Gastroesophageal sphincter (tissue), 4 donors: Measurements from ENCODE around the gene ASAP2. TPM values are rescaled to one million over a fixed set of nuclear protein-coding genes. Genes with fewer than 3 reads are reported as not detected.

ENCODE experiments used
- ATAC-seq: fragments of 150-250 bp; one replicate; pipeline ENCODE4 v1.9.1; 2016; ENCODE audit warnings: mild to moderate bottlenecking, moderate library complexity
- H3K27ac ChIP-seq, 4 donors: fragments of 200-600 bp; sonication (generic) in 3 of 4; 1 replicate in 3 of 4; 2 replicates in 1 of 4; pipeline ENCODE4 v1.5.1; 2016 to 2019
- H3K27me3 ChIP-seq: fragments of 200-600 bp; sonication (generic); one replicate; pipeline ENCODE4 v1.5.1; 2019
- H3K36me3 ChIP-seq, 2 donors: fragments of 200-600 bp; sonication (generic); one replicate each; pipeline ENCODE4 v1.5.1; 2019; ENCODE audit warnings: control low read depth in 1 of 2
- H3K4me1 ChIP-seq, 3 donors: fragments of 200-600 bp; sonication (generic); 1 replicate in 2 of 3; 2 replicates in 1 of 3; pipeline ENCODE4 v1.5.1; 2016 to 2019; ENCODE audit warnings: control low read depth in 2 of 3
- H3K4me3 ChIP-seq, 2 donors: fragments of 200-600 bp; sonication (generic); one replicate each; pipeline ENCODE4 v1.5.1; 2019; ENCODE audit warnings: mild to moderate bottlenecking in 1 of 2, moderate library complexity in 1 of 2
- H3K9me3 ChIP-seq, 3 donors: fragments of 200-600 bp; sonication (generic); one replicate each; pipeline ENCODE4 v1.5.1; 2017 to 2019; ENCODE audit warnings: control low read depth in 2 of 3
- CTCF ChIP-seq, 4 experiments: fragments of 200-600 bp in 2 of 4; fragments of 450-650 bp in 2 of 4; sonication (generic) in 1 of 4; IDR thresholded peaks; one replicate each; pipeline ENCODE4 v1.5.1; 2017 to 2019; ENCODE audit warnings: antibody characterized with exemption in 4 of 4, mild to moderate bottlenecking in 2 of 4, moderate library complexity in 2 of 4
- EP300 ChIP-seq: sonication (generic); formaldehyde crosslinking; IDR thresholded peaks from one replicate; pipeline ENCODE4 v1.6.1; 2017; ENCODE audit warnings: antibody characterized with exemption, mild to moderate bottlenecking
- POLR2A ChIP-seq, 2 donors: fragments of 450-650 bp; IDR thresholded peaks; one replicate each; pipeline ENCODE4 v1.6.1; 2017; ENCODE audit warnings: antibody characterized with exemption in 2 of 2, mild to moderate bottlenecking in 2 of 2, moderate library complexity in 1 of 2
- POLR2AphosphoS5 ChIP-seq: sonication (generic); formaldehyde crosslinking; IDR thresholded peaks from one replicate; pipeline ENCODE4 v1.6.1; 2017; ENCODE audit warnings: antibody characterized with exemption
- WGBS, 2 donors: methylation state at CpG; one replicate each; pipeline ENCODE4 v1.1.5; 2018; ENCODE audit warnings: low coverage in 1 of 2; 5-methylcytosine and 5-hydroxymethylcytosine counted together
- total RNA-seq, 4 donors: library from RNA; depleted of rRNA; stranded (reverse); fragments of >200 nt; gene quantifications; one replicate each; pipeline ENCODE4 v1.1.0, GENCODE V29; 2016

Gene ASAP2
- total RNA-seq, 4 donors from 2014 or later, result 18.3 to 31.4 (median 26.2) TPM

GRCh38 chr2:9276901-9277451, 70.4 kb downstream of the ASAP2 start:
- Histone ChIP-seq H3K36me3 (peaks cover 0 to 23% of the 10 kb centered on the region in 2 donors), H3K9me3 (no peaks in the 10 kb centered on the region), H3K27ac (no peak overlapping the region), H3K27me3 (no peaks in the 10 kb centered on the region), H3K4me1 (peaks cover 0 to 27% (median 5%) of the 10 kb centered on the region in 3 donors), H3K4me3 (no peak overlapping the region)
- 50% methylated on average over 9 of the region's 9 CpGs; no CpG with 5 or more reads in 1 of the 2 donors for WGBS, 2 donors
- no peak for ATAC-seq
- TF ChIP-seq CTCF (IDR thresholded peaks at IDR 0.05) (no peak), EP300 (no peak), POLR2A (IDR thresholded peaks at IDR 0.05) (no peak), POLR2AphosphoS5 (no peak)

- no peak for TF ChIP-seq EP300
- no peak for TF ChIP-seq POLR2AphosphoS5
- TF ChIP-seq CTCF (IDR thresholded peaks at IDR 0.05), result no peak
- no peak for TF ChIP-seq POLR2A (IDR thresholded peaks at IDR 0.05)
- Histone ChIP-seq H3K27me3 (no peaks in the 10 kb centered on the region), H3K27ac (no peak overlapping the region), H3K4me1 (peaks cover 0 to 39% (median 5%) of the 10 kb centered on the region in 3 donors), H3K9me3 (no peaks in the 10 kb centered on the region), H3K4me3 (no peak overlapping the region), H3K36me3 (peaks cover 0 to 23% of the 10 kb centered on the region in 2 donors)
- no peak for ATAC-seq
- WGBS, 2 donors, result 83 to 89% methylated on average over 3 to 6 of the region's 7 CpGs
Observed at GRCh38 chr2:9278439-9278838, 71.8 kb downstream of the ASAP2 start.

DNA sequence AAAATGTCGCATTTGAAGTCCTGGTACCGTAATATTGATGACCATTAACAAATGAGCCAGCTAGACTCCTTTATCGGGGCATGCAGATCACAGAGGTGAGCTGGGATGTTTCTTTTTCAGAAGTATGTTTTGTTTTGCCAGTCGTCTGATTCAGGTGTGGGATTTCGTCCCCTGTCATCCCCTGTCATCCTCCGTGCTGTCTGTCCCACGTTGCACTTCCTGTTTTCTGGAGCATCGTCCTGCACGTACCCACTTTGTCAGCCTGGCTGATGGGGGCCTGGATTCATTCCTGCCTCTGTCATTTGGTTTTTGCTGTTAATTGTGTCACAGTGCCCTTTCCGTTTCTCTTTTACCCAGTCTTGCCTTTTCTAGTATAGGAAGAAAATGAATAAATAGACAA, 72.8 kb downstream of the ASAP2 start:
- ATAC-seq, result no peak
- TF ChIP-seq POLR2AphosphoS5 (no peak), POLR2A (IDR thresholded peaks at IDR 0.05) (no peak), EP300 (no peak), CTCF (IDR thresholded peaks at IDR 0.05) (no peak)
- H3K9me3 ChIP-seq, result no peaks in the 10 kb centered on the region
- peaks cover 0 to 39% (median 5%) of the 10 kb centered on the region in 3 donors for H3K4me1 ChIP-seq
- WGBS, 2 donors, result 65 to 81% methylated on average over 8 to 9 of the region's 10 CpGs
- no peaks in the 10 kb centered on the region for H3K27me3 ChIP-seq
- no peak overlapping the region for H3K4me3 ChIP-seq
- H3K27ac ChIP-seq, result no peak overlapping the region
- peaks cover 0 to 23% of the 10 kb centered on the region in 2 donors for H3K36me3 ChIP-seq

- WGBS, 2 donors, result 72 to 73% methylated on average over 2 to 6 of the region's 8 CpGs
- ATAC-seq, result no peak
- TF ChIP-seq POLR2A (IDR thresholded peaks at IDR 0.05) (no peak), EP300 (no peak), POLR2AphosphoS5 (no peak), CTCF (IDR thresholded peaks at IDR 0.05) (no peak)
- Histone ChIP-seq H3K9me3 (no peaks in the 10 kb centered on the region), H3K4me3 (no peak overlapping the region), H3K36me3 (peaks cover 0 to 23% of the 10 kb centered on the region in 2 donors), H3K4me1 (peaks cover 0 to 40% (median 5%) of the 10 kb centered on the region in 3 donors), H3K27me3 (no peaks in the 10 kb centered on the region), H3K27ac (no peak overlapping the region)
Observed at GRCh38 chr2:9280224-9280623, 73.6 kb downstream of the ASAP2 start.

- H3K27me3 ChIP-seq, result no peaks in the 10 kb centered on the region
- H3K4me3 ChIP-seq, result no peak overlapping the region
- H3K36me3 ChIP-seq, result peaks cover 0 to 23% of the 10 kb centered on the region in 2 donors
- whole genome bisulfite sequencing, 2 donors, result 70 to 89% methylated on average over 1 to 7 of the region's 7 CpGs
- H3K9me3 ChIP-seq, result no peaks in the 10 kb centered on the region
- H3K27ac ChIP-seq, result no peak overlapping the region
- no peak for TF ChIP-seq POLR2A (IDR thresholded peaks at IDR 0.05)
- no peak for TF ChIP-seq CTCF (IDR thresholded peaks at IDR 0.05)
- no peak for TF ChIP-seq EP300
- TF ChIP-seq POLR2AphosphoS5, result no peak
- no peak for ATAC-seq
- H3K4me1 ChIP-seq, result peaks cover 0 to 36% (median 5%) of the 10 kb centered on the region in 3 donors
Observed at GRCh38 chr2:9281145-9281544, 74.5 kb downstream of the ASAP2 start.
